HG03571 (cell line): Measurements from ENCODE around the gene ASB4.
"Not testable (repeated sequence)": the region's sequence is repeated elsewhere in the genome, so short reads cannot be mapped to it uniquely, and the experiment has no call there.

Experiments used
- ATAC-seq: cut with Tn5 transposase; IDR thresholded peaks from one replicate; pipeline ENCODE4 v1.9.1; 2021; ENCODE audit not compliant: unreplicated experiment

The ASB4 gene

DNA sequence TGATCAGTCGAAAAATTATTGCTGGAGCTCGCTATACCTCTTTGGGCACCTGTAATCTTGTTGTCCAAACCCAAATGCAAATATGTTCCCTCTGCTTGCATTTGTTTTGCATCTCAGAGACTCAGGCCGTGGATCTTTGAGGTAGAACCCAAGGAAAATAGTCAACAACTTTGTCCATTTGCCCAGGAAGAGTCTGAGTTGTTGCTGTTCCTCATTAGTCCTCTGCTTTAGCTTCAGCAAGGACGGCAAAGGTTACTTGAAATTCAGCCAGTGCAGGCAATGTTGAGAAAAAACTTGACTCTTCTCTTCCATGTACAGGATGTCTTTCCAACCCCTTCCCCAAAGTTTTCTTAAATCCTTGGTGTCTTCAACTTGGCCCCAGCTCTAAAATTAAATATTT lies 64.8 kb downstream of the ASB4 start:
- ATAC-seq, result no peak

DNA sequence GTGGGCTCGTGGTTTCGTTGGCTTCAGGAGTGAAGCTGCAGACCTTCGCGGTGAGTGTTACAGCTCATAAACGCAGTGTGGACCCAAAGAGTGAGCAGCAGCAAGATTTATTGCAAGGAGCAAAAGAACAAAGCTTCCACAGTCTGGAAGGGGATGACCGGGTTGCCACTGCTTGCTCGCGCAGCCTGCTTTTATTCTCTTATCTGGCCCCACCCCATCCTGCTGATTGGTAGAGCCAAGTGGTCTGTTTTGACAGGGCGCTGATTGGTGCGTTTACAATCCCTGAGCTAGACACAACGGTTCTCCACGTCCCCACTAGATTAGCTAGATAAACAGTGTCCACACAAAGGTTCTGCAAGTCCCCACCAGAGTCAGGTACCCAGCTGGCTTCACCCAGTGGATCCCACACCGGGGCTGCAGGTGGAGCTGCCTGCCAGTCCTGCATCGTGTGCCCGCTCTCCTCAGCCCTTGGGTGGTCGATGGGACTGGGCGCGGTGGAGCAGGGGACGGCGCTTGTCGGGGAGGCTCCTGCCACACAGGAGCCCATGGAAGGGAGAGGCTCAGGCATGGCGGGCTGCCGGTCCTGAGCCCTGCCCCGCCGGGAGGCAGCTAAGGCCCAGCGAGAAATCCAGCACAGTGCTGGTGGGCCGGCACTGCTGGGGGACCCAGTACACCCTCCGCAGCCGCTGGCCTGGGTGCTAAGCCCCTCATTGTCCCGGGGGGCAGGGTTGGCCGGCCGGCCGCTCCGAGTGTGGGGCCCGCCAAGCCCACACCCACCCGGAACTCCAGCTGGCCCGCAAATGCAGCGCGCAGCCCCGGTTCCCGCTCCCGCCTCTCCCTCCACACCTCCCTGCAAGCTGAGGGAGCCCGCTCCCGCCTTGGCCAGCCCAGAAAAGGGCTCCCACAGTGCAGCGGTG lies 66.5 kb downstream of the ASB4 start:
- ATAC-seq, result not testable (repeated sequence)

DNA sequence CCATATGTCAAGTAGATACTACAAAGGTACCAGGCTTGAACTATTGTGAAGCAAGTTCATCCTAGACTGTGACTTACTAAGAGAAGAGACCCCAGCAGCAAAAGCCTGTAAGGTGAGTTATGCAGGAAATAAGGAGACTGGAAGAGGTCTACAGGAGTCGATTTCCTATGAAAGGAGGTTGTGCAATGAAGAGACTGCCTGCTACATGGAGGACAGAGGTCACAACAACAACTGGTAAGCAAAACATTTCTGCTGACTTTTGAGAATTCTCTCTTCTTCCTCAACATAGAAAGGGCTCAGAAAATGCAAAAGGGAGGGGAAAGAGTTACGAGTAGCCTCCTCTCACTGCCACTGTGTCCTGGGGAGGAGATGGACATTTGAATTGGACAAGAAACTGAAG lies 68.2 kb downstream of the ASB4 start:
- ATAC-seq, result no peak

DNA sequence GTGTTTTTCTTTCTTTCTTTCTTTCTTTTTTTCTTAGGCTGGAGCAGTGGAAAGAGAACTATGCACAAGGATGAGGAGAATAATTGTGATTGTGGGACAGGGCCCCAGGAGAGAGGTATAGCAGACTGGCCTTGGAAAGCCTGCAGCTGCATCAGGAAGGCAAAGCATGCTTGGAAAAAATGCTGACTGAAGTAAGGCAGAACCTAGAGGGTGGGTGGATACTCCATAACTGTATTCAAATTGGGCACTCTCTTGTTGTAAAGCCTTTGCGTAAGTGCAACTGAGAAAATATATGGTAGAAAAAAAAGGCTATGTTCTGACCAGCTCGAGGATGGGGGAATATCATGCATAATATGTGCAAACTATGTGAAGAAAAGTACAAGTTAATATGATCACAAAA lies 71.0 kb downstream of the ASB4 start:
- no peak for ATAC-seq

DNA sequence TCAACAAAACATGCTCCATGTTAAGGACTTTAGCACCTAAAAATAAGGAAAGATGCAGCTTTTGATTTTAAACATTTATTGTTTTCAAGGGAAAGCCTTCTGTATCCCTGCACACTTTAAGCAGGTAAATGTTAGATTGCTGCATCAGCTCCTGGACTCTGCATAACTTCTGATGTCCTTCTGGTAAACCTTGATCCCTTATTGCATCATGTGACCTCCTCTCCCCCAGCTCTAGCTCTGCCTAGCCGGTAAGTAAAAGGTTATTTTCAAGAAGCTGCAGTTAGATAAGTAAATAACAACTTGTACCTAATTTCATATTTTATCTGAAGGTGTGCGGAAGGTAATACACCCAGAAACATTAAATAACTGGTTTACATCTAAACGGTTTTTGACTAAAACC lies 73.1 kb downstream of the ASB4 start:
- ATAC-seq, result no peak

DNA sequence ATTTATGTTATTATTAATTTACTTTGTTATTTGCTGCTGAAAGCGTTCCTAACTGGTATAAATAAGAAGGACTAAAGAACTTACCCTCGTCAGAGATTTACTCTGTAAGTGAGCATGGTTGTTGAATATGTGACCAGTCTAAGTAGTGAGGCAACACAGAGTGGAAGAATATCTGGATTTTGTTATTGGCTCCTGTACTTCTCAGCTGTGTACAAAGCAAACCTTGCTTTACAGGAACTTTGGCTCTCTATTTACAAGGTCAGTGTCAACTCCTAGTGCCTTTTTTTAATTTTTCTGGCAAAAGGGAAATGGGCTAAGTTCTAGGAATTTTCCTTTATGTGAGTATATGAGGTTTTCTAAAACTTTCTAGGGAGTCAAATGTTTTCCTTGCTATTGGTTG lies 74.9 kb downstream of the ASB4 start:
- ATAC-seq, result no peak

DNA sequence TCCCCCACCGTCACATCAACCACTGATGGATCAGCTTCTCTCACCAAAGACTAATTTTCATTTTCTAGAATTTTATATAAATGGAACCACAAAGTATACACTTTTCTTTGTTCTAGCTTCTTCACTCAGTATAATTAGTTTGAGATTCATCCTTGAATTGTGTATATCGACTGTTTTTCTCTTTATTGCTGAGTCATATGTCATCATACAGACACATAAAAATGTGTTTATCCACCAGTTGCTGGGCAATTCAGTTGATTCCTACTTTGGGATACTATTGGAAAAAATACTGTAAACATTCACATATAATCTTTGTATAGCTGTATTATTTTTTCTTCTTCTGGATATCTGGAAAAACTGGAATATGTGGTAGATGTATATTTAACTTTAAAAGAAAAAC lies 84.0 kb downstream of the ASB4 start:
- no peak for ATAC-seq

DNA sequence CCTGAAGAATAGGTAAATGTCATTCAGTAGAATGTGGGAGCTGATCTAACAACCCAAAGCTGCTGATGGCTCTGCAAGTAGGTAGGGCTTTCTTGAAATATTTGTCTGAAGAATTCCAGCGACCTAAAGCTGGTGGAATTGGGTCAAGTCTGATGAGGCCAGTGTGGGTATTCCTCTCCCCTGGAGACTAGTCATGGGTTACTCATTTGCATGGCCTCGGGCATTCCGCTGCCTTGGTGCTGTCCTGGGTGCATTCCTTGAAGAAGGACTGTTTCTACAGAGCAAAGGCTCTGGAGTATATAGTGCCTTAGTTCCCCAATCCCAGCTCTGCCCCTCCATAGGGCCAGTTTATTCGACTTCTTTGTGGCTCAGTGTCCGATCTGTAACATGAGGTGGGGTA lies 91.4 kb downstream of the ASB4 start:
- ATAC-seq, result no peak

DNA sequence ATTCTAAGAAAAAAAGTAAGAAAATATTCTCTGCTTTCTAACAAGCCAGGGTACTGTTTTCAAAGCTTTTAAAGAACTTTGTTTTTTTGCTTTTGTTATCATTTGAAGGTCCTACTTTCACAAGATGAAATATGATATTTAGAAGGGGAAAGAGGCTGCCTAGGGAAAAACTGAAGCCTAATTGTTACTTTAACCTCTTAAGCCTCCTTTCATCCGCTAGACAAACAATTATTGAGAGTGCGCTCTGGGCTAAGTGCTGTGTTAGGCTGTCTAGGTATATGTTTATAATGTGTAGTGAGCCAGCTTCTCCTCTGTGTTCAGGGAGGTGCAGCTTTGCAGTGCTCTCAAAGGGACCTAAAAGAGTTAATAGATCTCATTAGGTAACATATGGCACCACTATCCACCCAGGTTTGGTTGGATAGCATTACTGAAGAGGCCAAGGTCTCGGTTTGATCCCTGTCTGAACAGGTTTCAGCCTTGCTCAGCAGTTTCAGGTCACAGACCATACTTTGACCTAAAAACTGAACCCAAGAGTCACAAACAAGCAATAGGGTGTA lies 92.6 kb downstream of the ASB4 start:
- no peak for ATAC-seq

DNA sequence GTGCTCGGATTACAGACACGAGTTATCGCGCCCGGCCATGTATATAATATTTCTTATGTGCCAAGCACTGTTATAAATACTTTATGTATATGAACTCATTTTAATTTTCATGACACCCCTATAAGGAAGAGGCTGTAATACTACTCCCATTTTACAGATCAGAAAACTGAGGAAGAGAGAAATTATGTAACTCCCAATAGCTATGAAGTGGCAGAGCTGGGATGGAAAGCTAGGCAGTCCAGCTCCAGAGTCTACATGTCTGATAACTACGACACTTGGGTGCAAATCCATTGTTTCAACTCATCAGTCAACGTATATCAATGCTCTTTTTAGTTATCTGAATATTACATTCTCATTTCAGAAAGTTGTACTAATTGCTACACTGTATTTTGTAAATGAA lies 93.6 kb downstream of the ASB4 start:
- ATAC-seq, result no peak

DNA sequence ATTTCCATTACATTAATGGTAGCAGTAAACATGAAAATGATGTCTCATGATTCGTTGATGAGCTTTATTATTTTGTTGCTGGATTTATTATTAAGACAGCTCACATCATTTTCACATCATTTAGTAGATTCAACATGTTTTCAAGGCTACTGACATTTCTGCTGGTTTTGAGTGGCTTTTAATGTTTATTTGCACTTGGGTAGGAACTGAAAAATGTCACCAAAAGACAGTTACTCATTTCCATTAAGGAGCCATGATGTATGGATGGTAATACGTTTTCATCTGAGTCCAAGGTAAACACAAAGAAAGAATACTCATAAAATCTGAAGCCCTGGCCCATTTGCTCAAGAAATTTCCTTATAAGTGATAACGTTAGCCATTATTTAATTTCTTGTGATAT lies 95.7 kb downstream of the ASB4 start:
- ATAC-seq, result no peak

DNA sequence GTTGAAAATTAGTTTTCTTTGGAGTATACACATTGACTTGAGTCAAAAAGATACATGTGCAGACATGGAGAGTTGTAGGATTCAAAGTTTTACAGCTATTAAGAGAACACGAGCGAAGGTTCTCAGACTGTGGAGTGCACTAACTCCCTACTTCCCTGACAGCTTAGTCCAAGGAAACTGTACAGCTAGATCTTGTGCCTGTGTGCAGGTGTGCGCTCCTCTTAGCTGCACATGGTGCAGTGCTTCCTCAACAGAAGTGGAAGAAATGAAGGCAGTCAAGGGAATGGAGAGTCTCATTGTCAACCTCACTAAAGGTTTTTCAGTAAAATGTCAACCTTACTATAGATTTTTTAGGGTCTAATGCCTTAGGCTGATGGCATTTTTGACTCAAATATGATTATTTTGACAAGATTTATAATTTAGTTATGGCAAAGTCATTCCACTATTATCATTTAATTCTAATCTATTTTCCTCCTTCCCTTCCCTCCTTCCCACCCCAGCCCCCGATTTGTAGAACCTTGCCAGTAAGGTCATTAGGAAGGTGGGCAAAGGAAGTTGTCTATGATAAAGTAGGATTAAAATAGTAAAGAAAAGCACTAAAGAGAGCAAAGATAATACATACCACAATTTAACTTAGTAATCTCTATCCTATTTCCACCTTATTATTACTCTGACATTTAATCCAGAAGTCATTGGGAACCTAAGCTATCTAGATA lies 97.0 kb downstream of the ASB4 start:
- no peak for ATAC-seq

DNA sequence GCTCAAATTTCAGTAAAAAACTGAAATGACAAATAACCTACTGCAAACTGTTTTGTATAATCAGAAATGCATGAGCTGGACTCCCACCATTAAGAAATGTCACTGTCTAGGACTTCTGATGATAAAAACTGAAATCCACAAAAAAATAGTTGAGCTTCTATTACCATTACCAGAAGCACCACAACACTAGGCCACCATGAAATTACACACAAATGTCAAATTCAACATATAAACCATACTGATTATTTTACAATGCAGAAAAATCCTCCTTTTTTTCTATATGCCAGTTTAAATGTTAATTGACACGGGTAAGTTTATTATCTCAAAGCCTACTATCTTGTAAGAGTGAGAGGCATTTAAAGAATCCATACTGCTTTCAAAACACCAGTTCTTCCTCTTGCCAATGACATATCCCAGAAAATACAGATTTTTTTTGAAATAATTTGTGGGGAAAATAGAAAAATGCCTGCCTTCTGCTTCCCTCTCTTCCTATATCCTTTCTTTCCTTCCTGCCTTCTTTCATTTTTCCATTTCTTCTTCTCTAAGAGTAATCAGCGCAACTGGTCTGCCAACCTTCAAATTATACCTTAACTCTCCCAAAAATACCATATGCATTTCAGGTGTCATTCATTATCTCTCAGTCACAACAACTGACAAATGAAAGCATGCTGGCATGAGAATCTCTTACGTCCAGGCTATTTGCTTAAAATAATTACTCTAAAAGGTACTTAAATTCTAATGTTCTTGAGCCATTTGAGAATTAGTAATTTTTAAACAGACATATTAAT lies 98.3 kb downstream of the ASB4 start:
- ATAC-seq, result no peak

DNA sequence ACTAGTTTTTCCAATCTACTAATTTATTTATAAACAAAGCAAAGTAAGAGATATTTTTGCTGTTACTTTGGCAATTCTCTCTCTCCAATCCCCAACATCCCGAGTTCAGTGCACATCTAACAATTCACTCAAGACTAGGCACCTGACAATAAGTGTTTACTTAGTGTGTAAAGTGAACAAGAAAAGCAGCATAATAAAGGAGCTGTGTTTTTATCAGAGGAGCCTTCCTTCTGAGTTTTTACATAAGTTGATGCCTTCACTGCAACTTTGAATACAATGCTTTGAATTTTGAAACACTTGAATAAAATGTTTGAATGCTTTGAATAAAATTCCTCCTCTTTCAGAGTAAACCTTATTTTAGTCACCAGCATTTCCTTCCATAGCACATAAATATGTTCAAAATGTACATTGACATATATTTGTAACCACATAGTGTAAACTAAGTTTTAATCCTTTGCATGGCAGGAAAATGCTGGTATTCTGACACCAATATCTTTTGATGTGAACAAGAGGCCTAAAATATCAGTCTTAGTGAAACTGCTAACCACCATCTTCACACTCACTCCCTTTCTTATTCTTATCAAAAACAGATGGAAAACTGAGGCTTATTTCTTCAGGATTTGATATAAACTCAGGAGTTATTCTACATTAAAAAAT lies 99.2 kb downstream of the ASB4 start:
- no peak for ATAC-seq

DNA sequence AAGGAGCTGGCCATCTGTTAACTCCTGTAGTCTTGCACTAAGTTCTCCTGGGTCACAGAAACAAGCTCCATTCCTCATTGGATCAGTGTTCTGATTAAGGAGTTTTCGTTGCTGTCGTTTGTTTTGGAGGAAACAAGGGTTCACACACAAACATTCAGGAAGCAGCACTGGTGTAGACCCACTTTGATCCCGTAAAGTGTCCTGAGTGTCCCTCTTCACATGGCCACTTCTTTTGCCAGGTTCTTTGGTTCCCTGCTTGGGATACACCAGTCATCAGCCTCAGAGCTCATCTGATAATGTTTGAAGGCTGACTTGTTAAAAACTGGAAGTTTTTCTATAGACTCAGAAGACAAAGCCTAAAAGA lies 99.7 kb downstream of the ASB4 start:
- ATAC-seq, result no peak

DNA sequence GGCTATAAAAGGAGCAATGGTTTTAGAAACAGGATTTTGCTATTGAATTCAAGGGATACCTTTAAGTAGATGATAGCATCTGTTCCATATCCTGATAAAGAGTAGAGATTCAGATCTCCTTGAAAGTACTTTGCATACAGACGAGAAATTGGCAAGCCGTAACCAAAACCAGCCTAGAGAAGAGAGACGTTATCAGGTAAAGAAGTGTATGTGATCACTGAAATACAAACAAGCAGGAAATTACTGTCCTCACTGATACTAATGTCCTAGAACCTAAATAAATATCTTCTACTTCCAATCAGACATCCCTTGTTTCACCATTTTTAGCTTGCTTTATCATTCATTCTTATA lies 101.2 kb downstream of the ASB4 start:
- ATAC-seq, result no peak

DNA sequence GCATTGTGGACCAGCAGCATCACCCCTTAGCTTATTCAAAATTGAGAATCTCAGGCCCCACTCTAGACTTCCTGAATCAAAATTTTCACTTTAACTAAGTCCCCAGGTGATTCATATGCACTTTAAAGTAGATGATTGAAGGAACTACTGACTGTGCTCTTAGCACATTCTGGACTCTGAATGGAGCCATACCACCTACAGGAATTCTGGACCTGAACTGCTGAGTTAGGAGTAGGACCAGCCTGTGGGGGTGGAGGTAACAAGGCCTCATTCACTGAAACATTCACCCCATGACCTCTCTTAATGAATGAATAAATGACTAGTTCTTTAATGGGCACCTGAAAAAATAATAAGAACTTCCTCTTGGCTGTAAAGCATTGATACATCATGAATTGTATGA lies 103.3 kb downstream of the ASB4 start:
- no peak for ATAC-seq

DNA sequence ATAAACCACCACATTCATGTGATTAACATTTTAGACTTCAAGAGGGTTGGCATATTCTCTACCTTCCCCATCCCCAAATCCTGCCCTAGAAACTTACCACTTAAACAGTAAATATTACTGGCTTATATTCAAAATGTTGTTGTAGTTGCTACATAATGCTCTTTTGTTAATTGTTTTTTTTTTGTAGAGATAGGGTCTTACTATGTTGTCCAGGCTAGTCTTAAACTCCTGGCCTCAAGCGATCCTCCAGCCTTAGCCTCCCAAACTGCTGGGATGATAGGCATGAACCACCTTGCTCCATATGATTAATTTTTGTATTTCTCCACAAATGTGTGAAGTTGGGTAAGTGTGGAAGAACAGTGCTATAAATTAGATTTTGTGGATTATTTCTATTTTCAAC lies 104.0 kb downstream of the ASB4 start:
- ATAC-seq, result no peak
